Measurements from ENCODE around the gene RBMS3. TPM values are rescaled to one million over a fixed set of nuclear protein-coding genes. Genes with fewer than 3 reads are reported as not detected.

Gene RBMS3
- total and polyA plus RNA-seq, 2 of the 8 experiments (the other 6 are each of a cell fraction or from before 2014, with no cell fraction given), result 3.7 to 6.9 TPM

- no peak for TF ChIP-seq GTF2F1 (IDR thresholded peaks at IDR 0.05; ENCODE audit: borderline replicate concordance, low read depth, low read length)
- no peak for TF ChIP-seq CTBP2 (IDR thresholded peaks at IDR 0.05; ENCODE audit: borderline replicate concordance, insufficient read depth, insufficient read length, low read length)
- TF ChIP-seq CHD7 (IDR thresholded peaks at IDR 0.05; ENCODE audit: insufficient replicate concordance, low read length), result no peak
Measured at GRCh38 chr3:29924783-29925561, 644.1 kb downstream of the RBMS3 start (continued).
